GM18868 (cell line): Measurements from ENCODE around the gene MOV10L1.

Experiments
- ATAC-seq: cut with Tn5 transposase; IDR thresholded peaks from one replicate; pipeline ENCODE4 v1.9.1; 2021; ENCODE audit warnings: mild to moderate bottlenecking, moderate library complexity; ENCODE audit not compliant: unreplicated experiment

MOV10L1 gene

GRCh38 chr22:50173311-50173982 lies 83.6 kb downstream of the MOV10L1 start:
- no peak for ATAC-seq

- ATAC-seq, result no peak
These were observed 84.2 kb downstream of the MOV10L1 start for GRCh38 chr22:50173983-50174355.

GRCh38 chr22:50174382-50175190 lies 84.8 kb downstream of the MOV10L1 start:
- ATAC-seq, result no peak

- ATAC-seq, result no peak
These were observed 85.3 kb downstream of the MOV10L1 start for GRCh38 chr22:50175191-50175461.

GRCh38 chr22:50175921-50176849 lies 86.4 kb downstream of the MOV10L1 start:
- no peak for ATAC-seq

- ATAC-seq, result no peak
These were observed 87.2 kb downstream of the MOV10L1 start for GRCh38 chr22:50176850-50177536.

GRCh38 chr22:50177537-50178470 lies 88.0 kb downstream of the MOV10L1 start:
- ATAC-seq, result no peak

GRCh38 chr22:50178471-50178864 lies 88.7 kb downstream of the MOV10L1 start:
- ATAC-seq, result no peak

- ATAC-seq, result no peak
These were observed 89.4 kb downstream of the MOV10L1 start for GRCh38 chr22:50178871-50179869.

GRCh38 chr22:50179937-50180726 lies 90.3 kb downstream of the MOV10L1 start:
- no peak for ATAC-seq

- ATAC-seq, result no peak
These were observed 91.1 kb downstream of the MOV10L1 start for GRCh38 chr22:50180727-50181521.

GRCh38 chr22:50182176-50183081 lies 92.6 kb downstream of the MOV10L1 start:
- no peak for ATAC-seq

- ATAC-seq, result no peak
These were observed 93.5 kb downstream of the MOV10L1 start for GRCh38 chr22:50183141-50183971.

GRCh38 chr22:50184004-50184901 lies 94.4 kb downstream of the MOV10L1 start:
- no peak for ATAC-seq
